ENCODE data around the gene TAF9.

TAF9 gene, protein sequence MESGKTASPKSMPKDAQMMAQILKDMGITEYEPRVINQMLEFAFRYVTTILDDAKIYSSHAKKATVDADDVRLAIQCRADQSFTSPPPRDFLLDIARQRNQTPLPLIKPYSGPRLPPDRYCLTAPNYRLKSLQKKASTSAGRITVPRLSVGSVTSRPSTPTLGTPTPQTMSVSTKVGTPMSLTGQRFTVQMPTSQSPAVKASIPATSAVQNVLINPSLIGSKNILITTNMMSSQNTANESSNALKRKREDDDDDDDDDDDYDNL

DNA sequence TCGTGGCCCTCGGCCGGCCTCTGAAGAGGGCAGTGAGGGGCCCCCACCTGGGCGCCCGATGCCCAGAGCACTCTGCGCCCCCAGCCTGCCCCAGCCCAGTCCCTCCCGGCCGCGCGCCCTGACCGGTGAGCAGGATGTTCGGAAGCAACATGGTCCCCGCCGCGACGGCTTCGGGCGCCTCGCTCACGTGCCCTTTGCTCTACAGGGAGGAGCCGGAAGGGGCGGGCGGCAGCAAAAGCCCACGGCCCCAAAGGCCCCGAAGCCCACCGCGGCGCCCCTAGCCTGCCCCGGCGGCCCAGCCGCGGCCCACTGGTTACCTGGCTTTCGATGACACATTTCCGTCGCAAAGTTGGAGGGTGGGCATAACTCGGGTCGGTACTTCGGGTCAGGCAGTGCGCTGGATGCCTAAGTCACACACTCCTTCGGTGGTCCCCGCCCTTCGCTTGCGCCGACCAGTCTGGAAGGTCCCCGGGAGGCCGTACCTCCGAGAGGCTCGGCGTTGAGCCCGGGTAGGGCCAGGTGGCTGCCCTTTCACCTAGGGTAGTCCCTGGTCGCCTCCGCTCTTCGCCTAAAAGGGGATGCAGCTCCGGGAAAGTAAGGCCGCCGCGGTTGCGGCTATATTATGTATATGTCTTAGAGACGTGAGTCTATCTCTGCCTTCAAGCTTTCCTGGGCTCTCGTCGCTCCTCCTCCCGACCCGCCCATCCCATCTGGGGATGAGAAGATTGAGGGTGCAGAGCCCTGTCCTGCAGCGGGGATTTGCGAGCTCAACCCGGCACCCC lies at the start of gene TAF9, which contains the start of the genes AK6 and RAD17:
Gene TAF9, minus strand, starts transcription at position 181 of the 782 bp plus-strand sequence. CDS start 3,783 bp downstream, outside the sequence.
Gene AK6, minus strand, starts transcription at position 181 of the 782 bp plus-strand sequence. Its CDS starts 30 bp downstream, at position 151.
Gene RAD17, plus strand, starts transcription at position 479 of the 782 bp plus-strand sequence. CDS start 2,391 bp downstream, outside the sequence.
- peak; percentile 95 for ATAC-seq
- TF ChIP-seq ZC3H10 (CRISPR knock-in tag; IDR thresholded peaks at IDR 0.05) = 0 out of 2 replicates have a peak, but pooled peaks have one; percentile 2
- TF ChIP-seq ESRRG (CRISPR knock-in tag; IDR thresholded peaks at IDR 0.05) = 0 out of 2 replicates have a peak, but pooled peaks have one; percentile 81
- no peak for TF ChIP-seq OSR1 (CRISPR knock-in tag; IDR thresholded peaks at IDR 0.05)

DNA sequence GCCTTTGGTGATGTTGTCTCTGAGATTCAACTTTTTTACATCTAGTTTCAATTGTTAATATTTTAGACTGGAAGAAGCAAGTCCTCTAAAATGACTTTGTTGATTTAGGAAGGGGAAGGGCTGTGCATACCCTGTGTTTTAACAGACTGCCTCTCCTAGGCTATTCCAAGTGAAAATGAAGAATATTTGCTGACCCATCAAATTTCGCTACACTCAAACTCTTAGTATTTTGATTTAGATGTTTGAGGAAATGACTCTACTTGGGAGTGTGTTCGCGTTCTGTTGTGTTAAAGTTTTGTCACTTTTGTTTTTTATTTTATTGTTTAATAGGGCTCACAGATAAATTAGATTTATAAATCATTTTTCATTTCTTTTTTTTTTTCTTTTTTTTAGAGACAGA lies 49.2 kb upstream of the TAF9 start:
- no peak for TF ChIP-seq TOX (CRISPR knock-in tag; IDR thresholded peaks at IDR 0.05; ENCODE audit: borderline replicate concordance)
- no peak for TF ChIP-seq ZFP3 (CRISPR knock-in tag; IDR thresholded peaks at IDR 0.05)
- no peak for TF ChIP-seq BACH2 (CRISPR knock-in tag; IDR thresholded peaks at IDR 0.05; ENCODE audit: borderline replicate concordance)
- TF ChIP-seq ESRRG (CRISPR knock-in tag; IDR thresholded peaks at IDR 0.05) = no peak
- no peak for TF ChIP-seq SNAI2 (CRISPR knock-in tag; IDR thresholded peaks at IDR 0.05)
- TF ChIP-seq, protein P1, sequence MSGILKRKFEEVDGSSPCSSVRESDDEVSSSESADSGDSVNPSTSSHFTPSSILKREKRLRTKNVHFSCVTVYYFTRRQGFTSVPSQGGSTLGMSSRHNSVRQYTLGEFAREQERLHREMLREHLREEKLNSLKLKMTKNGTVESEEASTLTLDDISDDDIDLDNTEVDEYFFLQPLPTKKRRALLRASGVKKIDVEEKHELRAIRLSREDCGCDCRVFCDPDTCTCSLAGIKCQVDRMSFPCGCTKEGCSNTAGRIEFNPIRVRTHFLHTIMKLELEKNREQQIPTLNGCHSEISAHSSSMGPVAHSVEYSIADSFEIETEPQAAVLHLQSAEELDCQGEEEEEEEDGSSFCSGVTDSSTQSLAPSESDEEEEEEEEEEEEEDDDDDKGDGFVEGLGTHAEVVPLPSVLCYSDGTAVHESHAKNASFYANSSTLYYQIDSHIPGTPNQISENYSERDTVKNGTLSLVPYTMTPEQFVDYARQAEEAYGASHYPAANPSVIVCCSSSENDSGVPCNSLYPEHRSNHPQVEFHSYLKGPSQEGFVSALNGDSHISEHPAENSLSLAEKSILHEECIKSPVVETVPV (CRISPR knock-in tag; IDR thresholded peaks at IDR 0.05) = no peak
- no peak for TF ChIP-seq GLIS3 (CRISPR knock-in tag; IDR thresholded peaks at IDR 0.05)
- TF ChIP-seq, protein P2, sequence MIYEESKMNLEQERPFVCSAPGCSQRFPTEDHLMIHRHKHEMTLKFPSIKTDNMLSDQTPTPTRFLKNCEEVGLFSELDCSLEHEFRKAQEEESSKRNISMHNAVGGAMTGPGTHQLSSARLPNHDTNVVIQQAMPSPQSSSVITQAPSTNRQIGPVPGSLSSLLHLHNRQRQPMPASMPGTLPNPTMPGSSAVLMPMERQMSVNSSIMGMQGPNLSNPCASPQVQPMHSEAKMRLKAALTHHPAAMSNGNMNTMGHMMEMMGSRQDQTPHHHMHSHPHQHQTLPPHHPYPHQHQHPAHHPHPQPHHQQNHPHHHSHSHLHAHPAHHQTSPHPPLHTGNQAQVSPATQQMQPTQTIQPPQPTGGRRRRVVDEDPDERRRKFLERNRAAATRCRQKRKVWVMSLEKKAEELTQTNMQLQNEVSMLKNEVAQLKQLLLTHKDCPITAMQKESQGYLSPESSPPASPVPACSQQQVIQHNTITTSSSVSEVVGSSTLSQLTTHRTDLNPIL (CRISPR knock-in tag; IDR thresholded peaks at IDR 0.05; ENCODE audit: low read depth) = no peak
- TF ChIP-seq ARNTL (CRISPR knock-in tag; IDR thresholded peaks at IDR 0.05; ENCODE audit: borderline replicate concordance, low read depth) = no peak
- TF ChIP-seq, protein P3, sequence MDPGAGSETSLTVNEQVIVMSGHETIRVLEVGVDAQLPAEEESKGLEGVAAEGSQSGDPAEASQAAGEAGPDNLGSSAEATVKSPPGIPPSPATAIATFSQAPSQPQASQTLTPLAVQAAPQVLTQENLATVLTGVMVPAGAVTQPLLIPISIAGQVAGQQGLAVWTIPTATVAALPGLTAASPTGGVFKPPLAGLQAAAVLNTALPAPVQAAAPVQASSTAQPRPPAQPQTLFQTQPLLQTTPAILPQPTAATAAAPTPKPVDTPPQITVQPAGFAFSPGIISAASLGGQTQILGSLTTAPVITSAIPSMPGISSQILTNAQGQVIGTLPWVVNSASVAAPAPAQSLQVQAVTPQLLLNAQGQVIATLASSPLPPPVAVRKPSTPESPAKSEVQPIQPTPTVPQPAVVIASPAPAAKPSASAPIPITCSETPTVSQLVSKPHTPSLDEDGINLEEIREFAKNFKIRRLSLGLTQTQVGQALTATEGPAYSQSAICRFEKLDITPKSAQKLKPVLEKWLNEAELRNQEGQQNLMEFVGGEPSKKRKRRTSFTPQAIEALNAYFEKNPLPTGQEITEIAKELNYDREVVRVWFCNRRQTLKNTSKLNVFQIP (CRISPR knock-in tag; IDR thresholded peaks at IDR 0.05; ENCODE audit: borderline replicate concordance, low read depth) = no peak
- TF ChIP-seq ZNF565 (CRISPR knock-in tag; conservative IDR thresholded peaks at IDR 0.05; ENCODE audit: low read depth) = no peak
- no peak for TF ChIP-seq ZC3H10 (CRISPR knock-in tag; IDR thresholded peaks at IDR 0.05)
- no peak for TF ChIP-seq ZNF70 (CRISPR knock-in tag; IDR thresholded peaks at IDR 0.05)
- TF ChIP-seq CSDC2 (CRISPR knock-in tag; IDR thresholded peaks at IDR 0.05) = no peak
- TF ChIP-seq TCF4 (CRISPR knock-in tag; IDR thresholded peaks at IDR 0.05; ENCODE audit: borderline replicate concordance) = no peak
- TF ChIP-seq, protein P4, sequence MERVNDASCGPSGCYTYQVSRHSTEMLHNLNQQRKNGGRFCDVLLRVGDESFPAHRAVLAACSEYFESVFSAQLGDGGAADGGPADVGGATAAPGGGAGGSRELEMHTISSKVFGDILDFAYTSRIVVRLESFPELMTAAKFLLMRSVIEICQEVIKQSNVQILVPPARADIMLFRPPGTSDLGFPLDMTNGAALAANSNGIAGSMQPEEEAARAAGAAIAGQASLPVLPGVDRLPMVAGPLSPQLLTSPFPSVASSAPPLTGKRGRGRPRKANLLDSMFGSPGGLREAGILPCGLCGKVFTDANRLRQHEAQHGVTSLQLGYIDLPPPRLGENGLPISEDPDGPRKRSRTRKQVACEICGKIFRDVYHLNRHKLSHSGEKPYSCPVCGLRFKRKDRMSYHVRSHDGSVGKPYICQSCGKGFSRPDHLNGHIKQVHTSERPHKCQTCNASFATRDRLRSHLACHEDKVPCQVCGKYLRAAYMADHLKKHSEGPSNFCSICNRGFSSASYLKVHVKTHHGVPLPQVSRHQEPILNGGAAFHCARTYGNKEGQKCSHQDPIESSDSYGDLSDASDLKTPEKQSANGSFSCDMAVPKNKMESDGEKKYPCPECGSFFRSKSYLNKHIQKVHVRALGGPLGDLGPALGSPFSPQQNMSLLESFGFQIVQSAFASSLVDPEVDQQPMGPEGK (CRISPR knock-in tag; IDR thresholded peaks at IDR 0.05; ENCODE audit: borderline replicate concordance) = no peak
- TF ChIP-seq OSR1 (CRISPR knock-in tag; IDR thresholded peaks at IDR 0.05) = no peak
- no peak for TF ChIP-seq ZFP30 (CRISPR knock-in tag; IDR thresholded peaks at IDR 0.05)
- no peak for TF ChIP-seq ISL1 (CRISPR knock-in tag; IDR thresholded peaks at IDR 0.05)

DNA sequence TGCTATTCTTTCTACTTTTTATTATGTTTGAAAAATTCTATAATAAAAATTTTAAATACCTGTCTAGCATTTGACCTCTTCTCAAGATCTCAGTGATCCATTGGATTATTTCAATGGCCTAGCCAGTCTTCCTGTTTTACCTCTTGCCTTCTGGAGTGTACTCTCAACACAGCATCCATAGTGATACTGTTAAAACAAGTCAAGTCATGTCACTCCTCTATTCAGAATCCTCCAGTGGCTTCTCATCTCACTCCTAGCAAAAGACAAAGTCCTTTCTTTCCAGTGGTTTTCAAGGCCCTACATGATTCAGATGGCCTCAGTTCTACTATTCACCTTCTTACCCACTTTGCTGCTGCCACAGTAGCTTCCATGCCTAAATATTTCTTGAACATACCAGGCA lies 47.4 kb upstream of the TAF9 start:
- no peak for ATAC-seq
- TF ChIP-seq, protein P5, sequence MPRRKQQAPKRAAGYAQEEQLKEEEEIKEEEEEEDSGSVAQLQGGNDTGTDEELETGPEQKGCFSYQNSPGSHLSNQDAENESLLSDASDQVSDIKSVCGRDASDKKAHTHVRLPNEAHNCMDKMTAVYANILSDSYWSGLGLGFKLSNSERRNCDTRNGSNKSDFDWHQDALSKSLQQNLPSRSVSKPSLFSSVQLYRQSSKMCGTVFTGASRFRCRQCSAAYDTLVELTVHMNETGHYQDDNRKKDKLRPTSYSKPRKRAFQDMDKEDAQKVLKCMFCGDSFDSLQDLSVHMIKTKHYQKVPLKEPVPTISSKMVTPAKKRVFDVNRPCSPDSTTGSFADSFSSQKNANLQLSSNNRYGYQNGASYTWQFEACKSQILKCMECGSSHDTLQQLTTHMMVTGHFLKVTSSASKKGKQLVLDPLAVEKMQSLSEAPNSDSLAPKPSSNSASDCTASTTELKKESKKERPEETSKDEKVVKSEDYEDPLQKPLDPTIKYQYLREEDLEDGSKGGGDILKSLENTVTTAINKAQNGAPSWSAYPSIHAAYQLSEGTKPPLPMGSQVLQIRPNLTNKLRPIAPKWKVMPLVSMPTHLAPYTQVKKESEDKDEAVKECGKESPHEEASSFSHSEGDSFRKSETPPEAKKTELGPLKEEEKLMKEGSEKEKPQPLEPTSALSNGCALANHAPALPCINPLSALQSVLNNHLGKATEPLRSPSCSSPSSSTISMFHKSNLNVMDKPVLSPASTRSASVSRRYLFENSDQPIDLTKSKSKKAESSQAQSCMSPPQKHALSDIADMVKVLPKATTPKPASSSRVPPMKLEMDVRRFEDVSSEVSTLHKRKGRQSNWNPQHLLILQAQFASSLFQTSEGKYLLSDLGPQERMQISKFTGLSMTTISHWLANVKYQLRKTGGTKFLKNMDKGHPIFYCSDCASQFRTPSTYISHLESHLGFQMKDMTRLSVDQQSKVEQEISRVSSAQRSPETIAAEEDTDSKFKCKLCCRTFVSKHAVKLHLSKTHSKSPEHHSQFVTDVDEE (CRISPR knock-in tag; IDR thresholded peaks at IDR 0.05) = no peak
- TF ChIP-seq GLIS3 (CRISPR knock-in tag; IDR thresholded peaks at IDR 0.05) (no peak), OSR1 (CRISPR knock-in tag; IDR thresholded peaks at IDR 0.05) (no peak), PPARA (CRISPR knock-in tag; IDR thresholded peaks at IDR 0.05; ENCODE audit: borderline replicate concordance) (no peak)
- TF ChIP-seq, protein P3 (CRISPR knock-in tag; IDR thresholded peaks at IDR 0.05; ENCODE audit: borderline replicate concordance, low read depth) = no peak

More for the DNA sequence above, 49.2 kb upstream of the TAF9 start:
- ATAC-seq = no peak

Data from SK-N-SH treated with all-trans-retinoic acid at 6 μM for 48 hours (cell line).